SK-N-SH (cell line): Measurements from ENCODE around the gene CCDC183. TPM values are rescaled to one million over a fixed set of nuclear protein-coding genes. Genes with fewer than 3 reads are reported as not detected.

Experiments
- CTCF ChIA-PET: fragments of 300-600, 350-600 bp; formaldehyde crosslinking; extraction: SDS; loops from one replicate; lab custom pipeline; 2021; lab: Yijun Ruan, JAX
- POLR2A ChIA-PET: fragments of 350-600 bp; sonication (Branson Sonifier 250); formaldehyde crosslinking; extraction: SDS; loops from one replicate; lab custom pipeline; 2020; ENCODE audit warnings: antibody characterized with exemption, inconsistent platforms; lab: Yijun Ruan, JAX
- DNase-seq: peaks from one replicate; pipeline ENCODE4 v3.0.0; 2012
- H2AFZ ChIP-seq: fragments of 200-600 bp; sonication (generic); 2 replicates; pipeline ENCODE4 v1.8.1; 2016; ENCODE audit warnings: antibody characterized with exemption, mild to moderate bottlenecking, low read depth
- H3F3A ChIP-seq: fragments of 200-600 bp; sonication (generic); replicated peaks from 2 replicates; pipeline ENCODE3; 2016; ENCODE audit warnings: antibody characterized with exemption, mild to moderate bottlenecking; ENCODE audit not compliant: insufficient read depth
- H3K27ac ChIP-seq, 2 experiments: fragments of 200-500 bp in 1 of 2; fragments of 200-600 bp in 1 of 2; sonication (Bioruptor generic) in 1 of 2; sonication (generic), shearing (Covaris generic) in 1 of 2; 2 replicates each; pipeline versions ENCODE4 v1.5.1 to v1.6.1; 2014 to 2016; ENCODE audit warnings: low read depth in 2 of 2, inconsistent platforms in 1 of 2, low read length in 1 of 2, mild to moderate bottlenecking in 1 of 2, mixed read lengths in 1 of 2
- H3K27me3 ChIP-seq: fragments of 200-600 bp; sonication (generic), shearing (Covaris generic); 2 replicates; pipeline ENCODE4 v1.6.1; 2016; ENCODE audit warnings: mixed run types; ENCODE audit not compliant: insufficient read depth
- H3K36me3 ChIP-seq, 2 experiments: fragments of 200-500 bp in 1 of 2; fragments of 200-600 bp in 1 of 2; sonication (Bioruptor generic) in 1 of 2; sonication (generic) in 1 of 2; replicated peaks in 1 of 2; 2 replicates each; pipeline versions ENCODE3 to v1.5.1; 2014 to 2016; ENCODE audit warnings: low read length in 1 of 2, mild to moderate bottlenecking in 1 of 2; ENCODE audit not compliant: insufficient read depth in 2 of 2, control insufficient read depth in 1 of 2
- H3K4me1 ChIP-seq, 2 experiments: fragments of 200-500 bp in 1 of 2; fragments of 200-600 bp in 1 of 2; sonication (Bioruptor generic) in 1 of 2; sonication (generic), shearing (Covaris generic) in 1 of 2; 2 replicates each; pipeline versions ENCODE4 v1.5.1 to v1.6.1; 2014 to 2016; ENCODE audit warnings: low read depth in 1 of 2, low read length in 1 of 2, mixed run types in 1 of 2; ENCODE audit not compliant: insufficient read depth in 2 of 2, control insufficient read depth in 1 of 2
- H3K4me2 ChIP-seq: fragments of 200-600 bp; sonication (generic), shearing (Covaris generic); 2 replicates; pipeline ENCODE4 v1.6.1; 2017; ENCODE audit warnings: mixed run types
- H3K4me3 ChIP-seq, 2 experiments: fragments of 200-500 bp in 1 of 2; fragments of 200-600 bp in 1 of 2; sonication (Bioruptor generic) in 1 of 2; sonication (generic), shearing (Covaris generic) in 1 of 2; 2 replicates each; pipeline versions ENCODE4 v1.5.1 to v1.8.1; 2014 to 2016; ENCODE audit warnings: low read depth in 2 of 2, inconsistent platforms in 1 of 2, low read length in 1 of 2, mild to moderate bottlenecking in 1 of 2, mixed read lengths in 1 of 2, moderate library complexity in 1 of 2
- H3K79me2 ChIP-seq: fragments of 200-600 bp; sonication (generic); 2 replicates; pipeline ENCODE4 v1.8.1; 2017; ENCODE audit warnings: mild to moderate bottlenecking; ENCODE audit not compliant: insufficient read depth
- H3K9ac ChIP-seq: fragments of 200-600 bp; sonication (generic); 2 replicates; pipeline ENCODE4 v1.6.1; 2017; ENCODE audit warnings: mixed run types
- H3K9me2 ChIP-seq: fragments of 200-600 bp; sonication (generic); 2 replicates; pipeline ENCODE4 v1.6.1; 2017; ENCODE audit warnings: mixed run types
- H3K9me3 ChIP-seq: fragments of 200-600 bp; sonication (generic); 2 replicates; pipeline ENCODE4 v1.6.1; 2017; ENCODE audit warnings: mixed run types, mild to moderate bottlenecking, moderate library complexity
- H4K20me1 ChIP-seq: fragments of 200-600 bp; sonication (generic); 2 replicates; pipeline ENCODE4 v1.6.1; 2017; ENCODE audit warnings: mild to moderate bottlenecking, mixed run types; ENCODE audit not compliant: insufficient read depth
- CHD2 ChIP-seq: fragments of 150-350 bp; IDR thresholded peaks from 2 replicates; pipeline ENCODE4 v1.6.1; 2018; ENCODE audit warnings: low read length; ENCODE audit not compliant: partially characterized antibody
- FOXJ3 ChIP-seq: sonication (generic); formaldehyde crosslinking; IDR thresholded peaks from 2 replicates; pipeline ENCODE4 v1.5.1; 2020; ENCODE audit warnings: mild to moderate bottlenecking, missing genetic modification reagents
- FOXM1 ChIP-seq: IDR thresholded peaks from 2 replicates; pipeline ENCODE4 v1.4.0; 2012; ENCODE audit warnings: low read depth, mild to moderate bottlenecking
- GABPA ChIP-seq: IDR thresholded peaks from 2 replicates; pipeline ENCODE4 v1.4.0; 2012; ENCODE audit warnings: low read depth, mild to moderate bottlenecking
- GATA2 ChIP-seq: sonication (generic); formaldehyde crosslinking; IDR thresholded peaks from 2 replicates; pipeline ENCODE4 v1.5.0; 2020; ENCODE audit warnings: mild to moderate bottlenecking, missing genetic modification reagents
- MEF2A ChIP-seq: IDR thresholded peaks from 2 replicates; pipeline ENCODE4 v1.4.0; 2012; ENCODE audit warnings: low read depth, borderline replicate concordance
- NFIC ChIP-seq: IDR thresholded peaks from 2 replicates; pipeline ENCODE4 v1.4.0; 2012; ENCODE audit warnings: borderline replicate concordance
- RAD21 ChIP-seq: IDR thresholded peaks from 2 replicates; pipeline ENCODE4 v1.6.1; 2012; ENCODE audit warnings: mild to moderate bottlenecking, low read length
- RCOR1 ChIP-seq: fragments of 150-350 bp; IDR thresholded peaks from 2 replicates; pipeline ENCODE4 v1.6.1; 2017; ENCODE audit warnings: antibody characterized with exemption, low read length
- RFX5 ChIP-seq: IDR thresholded peaks from 2 replicates; pipeline ENCODE4 v1.6.1; 2012; ENCODE audit warnings: mild to moderate bottlenecking, improper control_type of control experiment, low read length
- SIN3A ChIP-seq: IDR thresholded peaks from 2 replicates; pipeline ENCODE4 v1.6.1; 2012; ENCODE audit warnings: low read depth, mild to moderate bottlenecking, low read length, moderate library complexity, borderline replicate concordance
- TEAD4 ChIP-seq: IDR thresholded peaks from 2 replicates; pipeline ENCODE4 v1.4.0; 2012; ENCODE audit warnings: mild to moderate bottlenecking, borderline replicate concordance; ENCODE audit not compliant: insufficient read depth
- WGBS: methylation state at CpG from one replicate; pipeline ENCODE4 v1.1.6; 2017; ENCODE audit warnings: low lambda C conversion rate; 5-methylcytosine and 5-hydroxymethylcytosine counted together
- polyA plus RNA-seq, 3 experiments: library from polyadenylated mRNA; depleted of rRNA; stranded (reverse); fragments of >200 nt; gene quantifications; 2 replicates each; pipeline ENCODE4 v1.2.3, GENCODE V29; 2012
- TF ChIP-seq, protein P1 (sequence below): IDR thresholded peaks from 2 replicates; pipeline ENCODE4 v1.6.1; 2012; ENCODE audit warnings: mild to moderate bottlenecking, low read depth, low read length, moderate library complexity
- TF ChIP-seq, protein P2 (sequence below): IDR thresholded peaks from 2 replicates; pipeline ENCODE4 v1.4.0; 2012; ENCODE audit warnings: low read depth, borderline replicate concordance

CCDC183 gene
- polyA plus RNA-seq, 1 of the 3 experiments (the other 2 are of a cell fraction) = 5.3 TPM

DNA sequence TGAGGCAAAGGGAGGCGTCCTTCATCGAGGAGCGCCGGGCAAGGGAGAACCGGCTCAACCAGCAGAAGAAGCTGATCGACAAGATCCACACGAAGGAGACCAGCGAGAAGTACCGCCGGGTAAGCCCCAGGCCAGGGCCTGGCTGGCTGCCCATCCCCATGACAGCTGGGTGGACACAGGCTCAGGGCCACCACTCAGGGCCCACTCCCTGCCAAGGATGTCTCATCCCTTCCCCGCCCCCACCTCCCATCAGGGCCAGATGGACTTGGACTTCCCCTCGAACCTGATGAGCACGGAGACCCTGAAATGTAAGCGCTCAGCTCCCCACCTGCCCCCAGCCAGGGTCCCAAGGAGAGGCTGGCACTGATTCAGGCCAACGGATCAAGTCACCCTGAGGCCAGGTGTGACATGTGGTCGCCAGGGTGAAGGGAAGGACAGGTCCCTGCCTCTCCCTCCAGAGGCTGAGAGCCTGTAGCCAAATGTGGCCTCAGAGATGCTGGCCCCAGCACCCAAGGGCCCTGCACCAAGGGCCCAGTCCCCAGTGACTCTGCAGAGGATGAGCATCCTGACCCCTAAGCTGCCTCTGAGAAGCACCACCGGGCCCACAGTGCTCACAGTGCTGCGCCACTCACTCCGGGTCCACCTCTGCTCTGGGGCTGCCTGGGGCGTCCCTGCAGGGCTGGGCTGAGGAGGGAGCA is 8.5 kb downstream of the CCDC183 start:
- no peaks in the 10 kb centered on the region for H3K9me3 ChIP-seq
- H3K27ac ChIP-seq = no peak overlapping the region
- H3K9me2 ChIP-seq = no peaks in the 10 kb centered on the region
- peaks cover 7% of the 10 kb centered on the region; the same call in 1 of the 2 replicates for H4K20me1 ChIP-seq
- TF ChIP-seq RFX5 (no peak), TEAD4 (no peak), FOXJ3 (CRISPR knock-in tag) (no peak), FOXM1 (no peak), GATA2 (CRISPR knock-in tag) (no peak), CHD2 (no peak), RCOR1 (no peak), RAD21 (no peak), MEF2A (no peak), SIN3A (no peak), GABPA (no peak), NFIC (no peak)
- TF ChIP-seq, protein P1, sequence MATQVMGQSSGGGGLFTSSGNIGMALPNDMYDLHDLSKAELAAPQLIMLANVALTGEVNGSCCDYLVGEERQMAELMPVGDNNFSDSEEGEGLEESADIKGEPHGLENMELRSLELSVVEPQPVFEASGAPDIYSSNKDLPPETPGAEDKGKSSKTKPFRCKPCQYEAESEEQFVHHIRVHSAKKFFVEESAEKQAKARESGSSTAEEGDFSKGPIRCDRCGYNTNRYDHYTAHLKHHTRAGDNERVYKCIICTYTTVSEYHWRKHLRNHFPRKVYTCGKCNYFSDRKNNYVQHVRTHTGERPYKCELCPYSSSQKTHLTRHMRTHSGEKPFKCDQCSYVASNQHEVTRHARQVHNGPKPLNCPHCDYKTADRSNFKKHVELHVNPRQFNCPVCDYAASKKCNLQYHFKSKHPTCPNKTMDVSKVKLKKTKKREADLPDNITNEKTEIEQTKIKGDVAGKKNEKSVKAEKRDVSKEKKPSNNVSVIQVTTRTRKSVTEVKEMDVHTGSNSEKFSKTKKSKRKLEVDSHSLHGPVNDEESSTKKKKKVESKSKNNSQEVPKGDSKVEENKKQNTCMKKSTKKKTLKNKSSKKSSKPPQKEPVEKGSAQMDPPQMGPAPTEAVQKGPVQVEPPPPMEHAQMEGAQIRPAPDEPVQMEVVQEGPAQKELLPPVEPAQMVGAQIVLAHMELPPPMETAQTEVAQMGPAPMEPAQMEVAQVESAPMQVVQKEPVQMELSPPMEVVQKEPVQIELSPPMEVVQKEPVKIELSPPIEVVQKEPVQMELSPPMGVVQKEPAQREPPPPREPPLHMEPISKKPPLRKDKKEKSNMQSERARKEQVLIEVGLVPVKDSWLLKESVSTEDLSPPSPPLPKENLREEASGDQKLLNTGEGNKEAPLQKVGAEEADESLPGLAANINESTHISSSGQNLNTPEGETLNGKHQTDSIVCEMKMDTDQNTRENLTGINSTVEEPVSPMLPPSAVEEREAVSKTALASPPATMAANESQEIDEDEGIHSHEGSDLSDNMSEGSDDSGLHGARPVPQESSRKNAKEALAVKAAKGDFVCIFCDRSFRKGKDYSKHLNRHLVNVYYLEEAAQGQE = no peak
- TF ChIP-seq, protein P2, sequence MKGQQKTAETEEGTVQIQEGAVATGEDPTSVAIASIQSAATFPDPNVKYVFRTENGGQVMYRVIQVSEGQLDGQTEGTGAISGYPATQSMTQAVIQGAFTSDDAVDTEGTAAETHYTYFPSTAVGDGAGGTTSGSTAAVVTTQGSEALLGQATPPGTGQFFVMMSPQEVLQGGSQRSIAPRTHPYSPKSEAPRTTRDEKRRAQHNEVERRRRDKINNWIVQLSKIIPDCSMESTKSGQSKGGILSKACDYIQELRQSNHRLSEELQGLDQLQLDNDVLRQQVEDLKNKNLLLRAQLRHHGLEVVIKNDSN = no peak
- H3K27me3 ChIP-seq = no peaks in the 10 kb centered on the region
- H3K4me2 ChIP-seq = no peak overlapping the region
- H3K36me3 ChIP-seq = peaks cover under 1 to 7% of the 10 kb centered on the region in 2 experiments
- peaks cover 6% of the 10 kb centered on the region for H3F3A ChIP-seq
- 88% methylated on average over 10 of the region's 20 CpGs for WGBS
- H3K79me2 ChIP-seq = peaks cover 17% of the 10 kb centered on the region
- ChIA-PET CTCF (interaction anchor here (0.6 to 1.6 kb wide), 4 partner anchors 13 to 336 kb away, joined by 3 to 8 read pairs (median 6); partner anchors contain the start of gene TMEM141), POLR2A (no interaction called here)
- peaks cover 11 to 27% of the 10 kb centered on the region in 2 experiments; a peak in 3 of 4 replicates for H3K4me1 ChIP-seq
- no peak overlapping the region for H3K4me3 ChIP-seq
- H2AFZ ChIP-seq = no peak overlapping the region
- H3K9ac ChIP-seq = no peak overlapping the region
- no peak for DNase-seq
